HUES48 (cell line): ENCODE measurements around the gene VAX1.

Experiments
- H3K27ac ChIP-seq: one replicate; pipeline ENCODE4 v1.7.0; 2013; ENCODE audit warnings: low read depth, low read length, inconsistent platforms
- H3K27me3 ChIP-seq: 2 replicates; pipeline ENCODE4 v1.6.1; 2013; ENCODE audit warnings: mild to moderate bottlenecking, low read length; ENCODE audit not compliant: control insufficient read depth, insufficient read depth
- H3K36me3 ChIP-seq: 2 replicates; pipeline ENCODE4 v1.6.1; 2013; ENCODE audit warnings: low read length; ENCODE audit not compliant: control insufficient read depth, insufficient read depth
- H3K4me1 ChIP-seq: 2 replicates; pipeline ENCODE4 v1.6.1; 2013; ENCODE audit warnings: mild to moderate bottlenecking, low read length; ENCODE audit not compliant: control insufficient read depth, insufficient read depth
- H3K4me3 ChIP-seq: 2 replicates; pipeline ENCODE4 v1.5.1; 2013; ENCODE audit warnings: mild to moderate bottlenecking, low read depth, low read length
- H3K9ac ChIP-seq: 2 replicates; pipeline ENCODE4 v1.6.1; 2013; ENCODE audit warnings: mild to moderate bottlenecking, low read depth, low read length, moderate library complexity
- H3K9me3 ChIP-seq: 2 replicates; pipeline ENCODE4 v1.6.1; 2013; ENCODE audit warnings: low read length; ENCODE audit not compliant: control insufficient read depth, insufficient read depth

Gene VAX1

GRCh38 chr10:117140525-117140902, 2.4 kb upstream of the VAX1 start:
- no peak overlapping the region for H3K4me3 ChIP-seq
- H3K27ac ChIP-seq: no peak overlapping the region
- peaks cover 10% of the 10 kb centered on the region; the same call in 1 of the 2 replicates for H3K4me1 ChIP-seq
- no peak overlapping the region for H3K9ac ChIP-seq
- peaks cover 99% of the 10 kb centered on the region for H3K27me3 ChIP-seq
- peaks cover 9% of the 10 kb centered on the region for H3K9me3 ChIP-seq
- no peaks in the 10 kb centered on the region for H3K36me3 ChIP-seq

GRCh38 chr10:117139581-117140524, 1.8 kb upstream of the VAX1 start:
- Histone ChIP-seq H3K4me1 (peaks cover 10% of the 10 kb centered on the region; the same call in 1 of the 2 replicates), H3K4me3 (no peak overlapping the region; the same call in 1 of the 2 replicates), H3K27ac (no peak overlapping the region), H3K27me3 (peaks cover 99% of the 10 kb centered on the region), H3K9ac (no peak overlapping the region), H3K9me3 (peaks cover 4% of the 10 kb centered on the region), H3K36me3 (no peaks in the 10 kb centered on the region)

GRCh38 chr10:117138838-117139580, 939 bp upstream of the VAX1 start:
- no peak overlapping the region for H3K27ac ChIP-seq
- H3K36me3 ChIP-seq: no peaks in the 10 kb centered on the region
- no peaks in the 10 kb centered on the region for H3K9me3 ChIP-seq
- peaks cover 10% of the 10 kb centered on the region; the same call in 1 of the 2 replicates for H3K4me1 ChIP-seq
- peaks cover 99% of the 10 kb centered on the region for H3K27me3 ChIP-seq
- H3K9ac ChIP-seq: no peak overlapping the region
- no peak overlapping the region for H3K4me3 ChIP-seq

GRCh38 chr10:117137031-117137910, 799 bp downstream of the VAX1 start:
- Histone ChIP-seq H3K4me1 (peaks cover 15% of the 10 kb centered on the region; the same call in 1 of the 2 replicates), H3K4me3 (peak overlapping the region; percentile 38; the same call in 1 of the 2 replicates), H3K9ac (no peak overlapping the region), H3K9me3 (no peaks in the 10 kb centered on the region), H3K27ac (no peak overlapping the region), H3K27me3 (peaks cover 99% of the 10 kb centered on the region), H3K36me3 (no peaks in the 10 kb centered on the region)

- H3K4me1 ChIP-seq: peaks cover 18% of the 10 kb centered on the region
- H3K27me3 ChIP-seq: peaks cover 99% of the 10 kb centered on the region
- H3K36me3 ChIP-seq: no peaks in the 10 kb centered on the region
- peak overlapping the region; percentile 12; the same call in 1 of the 2 replicates for H3K4me3 ChIP-seq
- no peaks in the 10 kb centered on the region for H3K9me3 ChIP-seq
- no peak overlapping the region for H3K27ac ChIP-seq
- no peak overlapping the region for H3K9ac ChIP-seq
Observed at GRCh38 chr10:117136391-117136975, 1.6 kb downstream of the VAX1 start.

GRCh38 chr10:117135480-117136140, 2.5 kb downstream of the VAX1 start:
- Histone ChIP-seq H3K27ac (no peak overlapping the region), H3K4me1 (peaks cover 26% of the 10 kb centered on the region), H3K27me3 (peaks cover 99% of the 10 kb centered on the region)

GRCh38 chr10:117135026-117135372, 3.1 kb downstream of the VAX1 start:
- H3K27ac ChIP-seq: no peak overlapping the region
- H3K4me3 ChIP-seq: peak overlapping the region; percentile 34; the same call in 1 of the 2 replicates
- no peaks in the 10 kb centered on the region for H3K9me3 ChIP-seq
- peaks cover 32% of the 10 kb centered on the region for H3K4me1 ChIP-seq
- H3K9ac ChIP-seq: no peak overlapping the region
- peaks cover 99% of the 10 kb centered on the region for H3K27me3 ChIP-seq
- no peaks in the 10 kb centered on the region for H3K36me3 ChIP-seq

More at GRCh38 chr10:117135480-117136140, 2.5 kb downstream of the VAX1 start:
- no peak overlapping the region for H3K9ac ChIP-seq
- no peaks in the 10 kb centered on the region for H3K9me3 ChIP-seq
- H3K4me3 ChIP-seq: no peak overlapping the region
- H3K36me3 ChIP-seq: no peaks in the 10 kb centered on the region

GRCh38 chr10:117134306-117135025, 3.6 kb downstream of the VAX1 start:
- Histone ChIP-seq H3K9ac (no peak overlapping the region), H3K9me3 (no peaks in the 10 kb centered on the region), H3K27ac (no peak overlapping the region), H3K27me3 (peaks cover 99% of the 10 kb centered on the region), H3K4me3 (peak overlapping the region; percentile 34; the same call in 1 of the 2 replicates), H3K4me1 (peaks cover 34% of the 10 kb centered on the region), H3K36me3 (no peaks in the 10 kb centered on the region)

GRCh38 chr10:117134056-117134305, 4.1 kb downstream of the VAX1 start:
- Histone ChIP-seq H3K9me3 (no peaks in the 10 kb centered on the region), H3K9ac (no peak overlapping the region), H3K4me3 (no peak overlapping the region; the same call in 1 of the 2 replicates), H3K27ac (no peak overlapping the region), H3K27me3 (peaks cover 100% of the 10 kb centered on the region), H3K4me1 (peaks cover 34% of the 10 kb centered on the region), H3K36me3 (no peaks in the 10 kb centered on the region)
